Trophoblast cell (in vitro differentiated cells and primary cell): Measurements from ENCODE around the gene ADA.

Experiments used
- DNase-seq, 2 donors: peaks; one replicate each; pipeline ENCODE4 v3.0.0-alpha.2; 2016
- H2AFZ ChIP-seq: 2 replicates; pipeline ENCODE4 v1.6.1; 2013; ENCODE audit warnings: low read length, moderate library complexity, mild to moderate bottlenecking; ENCODE audit not compliant: insufficient read depth, poor library complexity
- H2AK5ac ChIP-seq: 2 replicates; pipeline ENCODE4 v1.6.1; 2013; ENCODE audit warnings: mild to moderate bottlenecking, low read length
- H2BK120ac ChIP-seq: 2 replicates; pipeline ENCODE4 v1.6.1; 2013; ENCODE audit warnings: low read length, mild to moderate bottlenecking, moderate library complexity; ENCODE audit not compliant: insufficient read depth, poor library complexity
- H2BK12ac ChIP-seq: 2 replicates; pipeline ENCODE4 v1.6.1; 2013; ENCODE audit warnings: mild to moderate bottlenecking, low read length, moderate library complexity
- H2BK5ac ChIP-seq: 2 replicates; pipeline ENCODE4 v1.6.1; 2013; ENCODE audit warnings: low read length, low read depth, moderate library complexity, mild to moderate bottlenecking; ENCODE audit not compliant: poor library complexity
- H3K14ac ChIP-seq: 2 replicates; pipeline ENCODE4 v1.6.1; 2013; ENCODE audit warnings: mild to moderate bottlenecking, low read length
- H3K18ac ChIP-seq: 2 replicates; pipeline ENCODE4 v1.6.1; 2013; ENCODE audit warnings: mild to moderate bottlenecking, low read length
- H3K23ac ChIP-seq: 2 replicates; pipeline ENCODE4 v1.6.1; 2013; ENCODE audit warnings: low read length
- H3K27ac ChIP-seq: 2 replicates; pipeline ENCODE4 v1.5.1; 2013; ENCODE audit warnings: low read depth, mild to moderate bottlenecking, inconsistent platforms, low read length, moderate library complexity
- H3K27me3 ChIP-seq: 2 replicates; pipeline ENCODE4 v1.6.1; 2013; ENCODE audit warnings: inconsistent platforms, mild to moderate bottlenecking, low read length, moderate library complexity; ENCODE audit not compliant: insufficient read depth
- H3K36me3 ChIP-seq, 2 experiments: 1 replicate in 1 of 2; 2 replicates in 1 of 2; pipeline ENCODE4 v1.6.1; 2013; ENCODE audit warnings: low read length in 2 of 2, mild to moderate bottlenecking in 2 of 2, moderate library complexity in 1 of 2; ENCODE audit not compliant: insufficient read depth in 2 of 2, control insufficient read depth in 1 of 2
- H3K4ac ChIP-seq: 2 replicates; pipeline ENCODE4 v1.6.1; 2013; ENCODE audit warnings: low read depth, mild to moderate bottlenecking, low read length, moderate library complexity
- H3K4me1 ChIP-seq, 2 experiments: 1 replicate in 1 of 2; 2 replicates in 1 of 2; pipeline ENCODE4 v1.6.1; 2013; ENCODE audit warnings: low read length in 2 of 2, mild to moderate bottlenecking in 2 of 2, moderate library complexity in 1 of 2; ENCODE audit not compliant: insufficient read depth in 2 of 2, control insufficient read depth in 1 of 2
- H3K4me2 ChIP-seq: 2 replicates; pipeline ENCODE4 v1.6.1; 2013; ENCODE audit warnings: inconsistent platforms, mild to moderate bottlenecking, low read length, moderate library complexity
- H3K4me3 ChIP-seq: 2 replicates; pipeline ENCODE4 v1.5.1; 2013; ENCODE audit warnings: mild to moderate bottlenecking, low read depth, low read length, inconsistent platforms
- H3K79me1 ChIP-seq: one replicate; pipeline ENCODE4 v1.6.1; 2013; ENCODE audit warnings: low read length
- H3K79me2 ChIP-seq: 2 replicates; pipeline ENCODE4 v1.6.1; 2013; ENCODE audit warnings: low read length, mild to moderate bottlenecking; ENCODE audit not compliant: control insufficient read depth, insufficient read depth, poor library complexity
- H3K9ac ChIP-seq: 2 replicates; pipeline ENCODE4 v1.6.1; 2013; ENCODE audit warnings: mild to moderate bottlenecking, low read length
- H3K9me3 ChIP-seq: 2 replicates; pipeline ENCODE4 v1.6.1; 2013; ENCODE audit warnings: low read depth, mild to moderate bottlenecking, control low read depth, inconsistent platforms, low read length; ENCODE audit not compliant: insufficient read depth
- H4K12ac ChIP-seq: 2 replicates; pipeline ENCODE4 v1.6.1; 2013; ENCODE audit warnings: low read depth, mild to moderate bottlenecking, low read length, moderate library complexity
- H4K8ac ChIP-seq: 2 replicates; pipeline ENCODE4 v1.6.1; 2013; ENCODE audit warnings: low read depth, mild to moderate bottlenecking, low read length, moderate library complexity
- H4K91ac ChIP-seq: one replicate; pipeline ENCODE4 v1.6.1; 2013; ENCODE audit warnings: low read depth, mild to moderate bottlenecking, low read length, moderate library complexity
- WGBS: extraction: QIAGEN DNeasy Blood & Tissue Kit; methylation state at CpG from one replicate; pipeline ENCODE4 v1.1.7; 2013; ENCODE audit warnings: missing lambda C conversion rate; ENCODE audit not compliant: insufficient read length, insufficient coverage; ENCODE audit errors: extremely low coverage; 5-methylcytosine and 5-hydroxymethylcytosine counted together

ADA gene

GRCh38 chr20:44637522-44638372, 13.8 kb downstream of the ADA start:
- H3K79me2 ChIP-seq, result peaks cover 2% of the 10 kb centered on the region
- H2AFZ ChIP-seq, result no peak overlapping the region
- H3K18ac ChIP-seq, result no peak overlapping the region
- no peak overlapping the region for H2AK5ac ChIP-seq
- peaks cover 15 to 17% of the 10 kb centered on the region in 2 experiments for H3K36me3 ChIP-seq
- no peak overlapping the region for H4K8ac ChIP-seq
- WGBS, result no CpG with 5 or more reads among the region's 11 CpGs
- H3K9ac ChIP-seq, result no peak overlapping the region
- DNase-seq, result no peak
- H3K4me1 ChIP-seq, result peaks cover 10 to 11% of the 10 kb centered on the region in 2 experiments
- H3K27me3 ChIP-seq, result no peaks in the 10 kb centered on the region
- no peak overlapping the region for H2BK12ac ChIP-seq
- no peak overlapping the region for H4K12ac ChIP-seq
- H4K91ac ChIP-seq, result no peak overlapping the region
- no peak overlapping the region for H3K4me3 ChIP-seq
- H2BK120ac ChIP-seq, result no peak overlapping the region
- H3K23ac ChIP-seq, result no peak overlapping the region
- peaks cover 3% of the 10 kb centered on the region for H3K9me3 ChIP-seq
- H2BK5ac ChIP-seq, result no peak overlapping the region
- no peak overlapping the region for H3K14ac ChIP-seq
- H3K79me1 ChIP-seq, result peaks cover 16% of the 10 kb centered on the region
- H3K27ac ChIP-seq, result no peak overlapping the region
- no peak overlapping the region for H3K4ac ChIP-seq
- H3K4me2 ChIP-seq, result no peak overlapping the region

- Histone ChIP-seq H3K18ac (no peak overlapping the region), H3K79me1 (peaks cover 9% of the 10 kb centered on the region), H2BK12ac (no peak overlapping the region), H3K23ac (no peak overlapping the region), H3K36me3 (peaks cover 15 to 17% of the 10 kb centered on the region in 2 experiments), H3K27ac (no peak overlapping the region), H3K27me3 (no peaks in the 10 kb centered on the region), H2AK5ac (no peak overlapping the region), H2AFZ (no peak overlapping the region), H3K4me1 (peaks cover 5 to 6% of the 10 kb centered on the region in 2 experiments), H4K91ac (no peak overlapping the region), H2BK120ac (no peak overlapping the region), H3K79me2 (no peaks in the 10 kb centered on the region), H3K14ac (no peak overlapping the region), H3K9me3 (peaks cover 3% of the 10 kb centered on the region), H2BK5ac (no peak overlapping the region), H4K8ac (no peak overlapping the region), H4K12ac (no peak overlapping the region), H3K4me3 (no peak overlapping the region), H3K9ac (no peak overlapping the region), H3K4ac (no peak overlapping the region), H3K4me2 (no peak overlapping the region)
- DNase-seq, result no peak
- WGBS, result no CpG with 5 or more reads among the region's 5 CpGs
Measured at GRCh38 chr20:44637042-44637441, 14.5 kb downstream of the ADA start.

- Histone ChIP-seq H2BK5ac (no peak overlapping the region), H3K4me1 (no peaks in the 10 kb centered on the region), H3K4ac (no peak overlapping the region), H3K79me1 (peaks cover under 1% of the 10 kb centered on the region), H3K9ac (no peak overlapping the region), H4K91ac (no peak overlapping the region), H3K4me2 (no peak overlapping the region), H4K8ac (no peak overlapping the region), H4K12ac (no peak overlapping the region), H3K27me3 (no peaks in the 10 kb centered on the region), H2BK120ac (no peak overlapping the region), H3K23ac (no peak overlapping the region), H3K27ac (no peak overlapping the region), H3K79me2 (no peaks in the 10 kb centered on the region), H2AK5ac (no peak overlapping the region), H3K4me3 (no peak overlapping the region), H2AFZ (no peak overlapping the region), H3K14ac (no peak overlapping the region), H3K18ac (no peak overlapping the region), H3K36me3 (peaks cover 15 to 17% of the 10 kb centered on the region in 2 experiments), H3K9me3 (peaks cover under 1% of the 10 kb centered on the region), H2BK12ac (no peak overlapping the region)
- no peak for DNase-seq
- WGBS, result no CpG with 5 or more reads among the region's 4 CpGs
Measured at GRCh38 chr20:44635877-44636276, 15.6 kb downstream of the ADA start.

- Histone ChIP-seq H3K9me3 (peaks cover under 1% of the 10 kb centered on the region), H3K14ac (no peak overlapping the region), H3K79me2 (no peaks in the 10 kb centered on the region), H3K4ac (no peak overlapping the region), H3K23ac (no peak overlapping the region), H2BK5ac (no peak overlapping the region), H2BK12ac (no peak overlapping the region), H3K4me2 (no peak overlapping the region), H2AK5ac (no peak overlapping the region), H3K4me3 (no peak overlapping the region), H3K4me1 (no peaks in the 10 kb centered on the region), H3K18ac (no peak overlapping the region), H2BK120ac (no peak overlapping the region), H3K27me3 (no peaks in the 10 kb centered on the region), H3K36me3 (peaks cover 15% of the 10 kb centered on the region in 2 experiments), H4K91ac (no peak overlapping the region), H3K27ac (no peak overlapping the region), H4K8ac (no peak overlapping the region), H3K9ac (no peak overlapping the region), H2AFZ (no peak overlapping the region), H3K79me1 (no peaks in the 10 kb centered on the region), H4K12ac (no peak overlapping the region)
- no peak for DNase-seq
- no CpG with 5 or more reads among the region's 18 CpGs for WGBS
Measured at GRCh38 chr20:44633872-44634600, 17.5 kb downstream of the ADA start.
